Measurements from ENCODE around the gene KLC4.

GRCh38 chr6:43050981-43051380 lies 8.4 kb upstream of the KLC4 start:
- no peak for TF ChIP-seq CTCF (IDR thresholded peaks at IDR 0.05)
- no peak for TF ChIP-seq POLR2AphosphoS5 (IDR thresholded peaks at IDR 0.05)

Measured in breast epithelium (tissue), 3 donors.